Epithelial cell of proximal tubule (primary cell): ENCODE data around the gene PEF1. TPM values are rescaled to one million over a fixed set of nuclear protein-coding genes. Genes with fewer than 3 reads are reported as not detected.

Experiments
- DNase-seq: peaks from one replicate; pipeline ENCODE4 v3.0.0-alpha.2; 2011; ENCODE audit warnings: low read depth
- H3K4me3 ChIP-seq: 2 replicates; pipeline ENCODE4 v1.5.1; 2011; ENCODE audit warnings: low read depth, mild to moderate bottlenecking, low read length
- CTCF ChIP-seq: conservative IDR thresholded peaks from 2 replicates; pipeline ENCODE4 v1.5.1; 2012; ENCODE audit warnings: low read depth, mild to moderate bottlenecking, low read length
- total RNA-seq: library from RNA; depleted of rRNA; stranded (reverse); fragments of >200 nt; gene quantifications from 2 replicates; pipeline ENCODE4 v1.2.3, GENCODE V29; 2015

PEF1 gene
- total RNA-seq, 1 donor from 2014 or later, result 71.7 TPM

GRCh38 chr1:31627930-31628559 lies 16.6 kb downstream of the PEF1 start:
- DNase-seq, result no peak
- H3K4me3 ChIP-seq, result no peak overlapping the region

GRCh38 chr1:31627301-31627929 lies 17.3 kb downstream of the PEF1 start:
- no peak for DNase-seq
- no peak overlapping the region for H3K4me3 ChIP-seq
- TF ChIP-seq CTCF, result no peak

More at GRCh38 chr1:31627930-31628559, 16.6 kb downstream of the PEF1 start:
- no peak for TF ChIP-seq CTCF

GRCh38 chr1:31626223-31627207 lies 18.2 kb downstream of the PEF1 start:
- DNase-seq, result no peak
- TF ChIP-seq CTCF, result no peak
- no peak overlapping the region for H3K4me3 ChIP-seq

GRCh38 chr1:31625561-31626222 lies 19.0 kb downstream of the PEF1 start:
- TF ChIP-seq CTCF, result no peak
- no peak overlapping the region for H3K4me3 ChIP-seq
- DNase-seq, result no peak

GRCh38 chr1:31624731-31625514 lies 19.8 kb downstream of the PEF1 start:
- no peak for DNase-seq
- no peak overlapping the region for H3K4me3 ChIP-seq
- no peak for TF ChIP-seq CTCF

- no peak overlapping the region for H3K4me3 ChIP-seq
- no peak for DNase-seq
- no peak for TF ChIP-seq CTCF
Observed at GRCh38 chr1:31624309-31624708, 20.4 kb downstream of the PEF1 start.
